Suprapubic skin (tissue), 4 donors: ENCODE results near the gene CBX4. TPM values are rescaled to one million over a fixed set of nuclear protein-coding genes. Genes with fewer than 3 reads are reported as not detected.

Source experiments
- DNase-seq, 2 donors: peaks; one replicate each; pipeline ENCODE4 v3.0.0-alpha.2; 2019; ENCODE audit warnings: low spot score in 2 of 2
- H3K27ac ChIP-seq: fragments of 200-600 bp; sonication (generic); one replicate; pipeline ENCODE4 v1.5.1; 2019
- H3K27me3 ChIP-seq: fragments of 200-600 bp; sonication (generic); one replicate; pipeline ENCODE4 v1.5.1; 2019
- H3K36me3 ChIP-seq: fragments of 200-600 bp; sonication (generic); one replicate; pipeline ENCODE4 v1.5.1; 2019
- H3K4me1 ChIP-seq: fragments of 200-600 bp; sonication (generic); one replicate; pipeline ENCODE4 v1.5.1; 2019
- H3K4me3 ChIP-seq: fragments of 200-600 bp; sonication (generic); one replicate; pipeline ENCODE4 v1.5.1; 2019; ENCODE audit warnings: mild to moderate bottlenecking
- H3K9me3 ChIP-seq: fragments of 200-600 bp; sonication (generic); one replicate; pipeline ENCODE4 v1.5.1; 2019
- EP300 ChIP-seq: sonication (generic); formaldehyde crosslinking; IDR thresholded peaks from one replicate; pipeline ENCODE4 v1.6.1; 2017; ENCODE audit warnings: antibody characterized with exemption
- POLR2A ChIP-seq, 2 donors: fragments of 450-650 bp; IDR thresholded peaks; one replicate each; pipeline ENCODE4 v1.6.1; 2017; ENCODE audit warnings: antibody characterized with exemption in 2 of 2, mild to moderate bottlenecking in 2 of 2, moderate library complexity in 2 of 2
- POLR2AphosphoS5 ChIP-seq, 3 donors: sonication (generic); formaldehyde crosslinking; IDR thresholded peaks; one replicate each; pipeline ENCODE4 v1.6.1; 2017; ENCODE audit warnings: antibody characterized with exemption in 3 of 3
- WGBS: methylation state at CpG from one replicate; pipeline ENCODE4 v1.1.5; 2018; 5-methylcytosine and 5-hydroxymethylcytosine counted together
- total RNA-seq, 4 donors: library from RNA; depleted of rRNA; stranded (reverse); fragments of >200 nt; gene quantifications; one replicate each; pipeline ENCODE4 v1.1.0, GENCODE V29; 2016
- TF ChIP-seq, protein P1 (sequence below), 2 donors: fragments of 200-600 bp in 1 of 2; fragments of 450-650 bp in 1 of 2; sonication (generic) in 1 of 2; IDR thresholded peaks; one replicate each; pipeline ENCODE4 v1.5.1; 2016 to 2019; ENCODE audit warnings: antibody characterized with exemption in 2 of 2, mild to moderate bottlenecking in 1 of 2, moderate library complexity in 1 of 2

Gene CBX4
- total RNA-seq, 4 donors from 2014 or later = 33.0 to 47.7 (median 38.0) TPM

DNA sequence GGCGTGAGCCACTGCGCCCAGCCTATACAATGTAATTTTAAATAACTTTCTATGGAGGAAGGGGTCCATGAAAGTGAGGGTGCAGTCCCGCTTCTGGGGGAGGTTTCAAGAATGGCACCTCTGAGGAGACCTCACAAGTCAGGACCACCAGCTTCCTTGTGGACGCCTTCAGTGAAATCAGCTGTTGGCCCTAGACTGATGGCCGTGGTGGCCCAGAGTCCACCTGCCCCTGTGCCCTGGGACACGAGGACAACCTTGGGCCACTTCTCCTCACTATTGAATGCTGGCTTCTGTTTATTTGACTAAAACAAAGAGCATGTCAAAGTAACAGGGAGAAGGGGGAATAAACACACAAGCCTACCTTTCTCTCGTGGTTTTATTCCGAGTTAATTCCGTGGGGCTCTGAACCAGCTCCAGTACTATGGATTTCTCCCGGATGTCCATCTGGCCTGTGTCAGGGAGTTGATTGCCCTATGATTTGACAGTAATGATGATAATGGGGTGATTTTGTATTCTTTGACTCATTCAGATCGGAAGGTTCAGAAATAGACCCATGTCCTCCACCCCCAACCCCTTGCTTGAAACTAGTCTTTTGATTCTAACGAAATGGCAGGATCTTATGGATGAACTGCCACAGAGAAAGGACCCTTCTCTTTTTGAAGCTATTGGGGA is 8.6 kb upstream of the CBX4 start:
- DNase-seq = no peak
- H3K9me3 ChIP-seq = no peaks in the 10 kb centered on the region
- 95% methylated on average over 10 of the region's 12 CpGs for WGBS

DNA sequence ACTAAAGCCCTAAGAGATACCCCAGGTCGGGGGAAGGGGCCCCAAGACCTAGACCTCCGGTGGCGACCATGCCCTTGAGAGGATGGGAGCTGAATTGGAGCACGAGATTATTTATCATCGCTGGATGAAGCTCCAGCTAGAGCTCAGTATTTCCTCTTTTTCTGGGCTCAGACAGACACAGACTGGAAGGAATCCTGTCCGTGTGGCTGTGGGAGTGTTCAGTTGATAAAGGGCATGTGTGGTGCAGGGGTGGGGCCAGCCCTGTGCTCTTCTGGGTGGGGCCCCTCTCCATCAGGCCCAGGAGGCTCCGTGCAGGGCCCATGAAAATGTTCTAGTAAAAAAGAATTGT is 6.3 kb upstream of the CBX4 start:
- WGBS = 16% methylated on average over 7 of the region's 7 CpGs
- Histone ChIP-seq H3K27me3 (peaks cover 29% of the 10 kb centered on the region), H3K27ac (peak overlapping the region; percentile 74), H3K4me1 (peaks cover 54% of the 10 kb centered on the region), H3K36me3 (no peaks in the 10 kb centered on the region), H3K4me3 (peak overlapping the region; percentile 61), H3K9me3 (no peaks in the 10 kb centered on the region)
- TF ChIP-seq, protein P1, sequence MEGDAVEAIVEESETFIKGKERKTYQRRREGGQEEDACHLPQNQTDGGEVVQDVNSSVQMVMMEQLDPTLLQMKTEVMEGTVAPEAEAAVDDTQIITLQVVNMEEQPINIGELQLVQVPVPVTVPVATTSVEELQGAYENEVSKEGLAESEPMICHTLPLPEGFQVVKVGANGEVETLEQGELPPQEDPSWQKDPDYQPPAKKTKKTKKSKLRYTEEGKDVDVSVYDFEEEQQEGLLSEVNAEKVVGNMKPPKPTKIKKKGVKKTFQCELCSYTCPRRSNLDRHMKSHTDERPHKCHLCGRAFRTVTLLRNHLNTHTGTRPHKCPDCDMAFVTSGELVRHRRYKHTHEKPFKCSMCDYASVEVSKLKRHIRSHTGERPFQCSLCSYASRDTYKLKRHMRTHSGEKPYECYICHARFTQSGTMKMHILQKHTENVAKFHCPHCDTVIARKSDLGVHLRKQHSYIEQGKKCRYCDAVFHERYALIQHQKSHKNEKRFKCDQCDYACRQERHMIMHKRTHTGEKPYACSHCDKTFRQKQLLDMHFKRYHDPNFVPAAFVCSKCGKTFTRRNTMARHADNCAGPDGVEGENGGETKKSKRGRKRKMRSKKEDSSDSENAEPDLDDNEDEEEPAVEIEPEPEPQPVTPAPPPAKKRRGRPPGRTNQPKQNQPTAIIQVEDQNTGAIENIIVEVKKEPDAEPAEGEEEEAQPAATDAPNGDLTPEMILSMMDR (IDR thresholded peaks at IDR 0.05) = no peak
- TF ChIP-seq POLR2AphosphoS5 (IDR thresholded peaks at IDR 0.05) = no peak
- TF ChIP-seq POLR2A (IDR thresholded peaks at IDR 0.05) = no peak
- no peak for TF ChIP-seq EP300
- DNase-seq = no peak

More for the DNA sequence above, 8.6 kb upstream of the CBX4 start:
- no peaks in the 10 kb centered on the region for H3K36me3 ChIP-seq
- H3K27ac ChIP-seq = no peak overlapping the region
- TF ChIP-seq, protein P1 (IDR thresholded peaks at IDR 0.05) = no peak
- no peak for TF ChIP-seq EP300
- no peak for TF ChIP-seq POLR2A (IDR thresholded peaks at IDR 0.05)
- TF ChIP-seq POLR2AphosphoS5 (IDR thresholded peaks at IDR 0.05) = no peak
- H3K4me3 ChIP-seq = no peak overlapping the region
- peaks cover 42% of the 10 kb centered on the region for H3K4me1 ChIP-seq
- H3K27me3 ChIP-seq = peaks cover 6% of the 10 kb centered on the region

DNA sequence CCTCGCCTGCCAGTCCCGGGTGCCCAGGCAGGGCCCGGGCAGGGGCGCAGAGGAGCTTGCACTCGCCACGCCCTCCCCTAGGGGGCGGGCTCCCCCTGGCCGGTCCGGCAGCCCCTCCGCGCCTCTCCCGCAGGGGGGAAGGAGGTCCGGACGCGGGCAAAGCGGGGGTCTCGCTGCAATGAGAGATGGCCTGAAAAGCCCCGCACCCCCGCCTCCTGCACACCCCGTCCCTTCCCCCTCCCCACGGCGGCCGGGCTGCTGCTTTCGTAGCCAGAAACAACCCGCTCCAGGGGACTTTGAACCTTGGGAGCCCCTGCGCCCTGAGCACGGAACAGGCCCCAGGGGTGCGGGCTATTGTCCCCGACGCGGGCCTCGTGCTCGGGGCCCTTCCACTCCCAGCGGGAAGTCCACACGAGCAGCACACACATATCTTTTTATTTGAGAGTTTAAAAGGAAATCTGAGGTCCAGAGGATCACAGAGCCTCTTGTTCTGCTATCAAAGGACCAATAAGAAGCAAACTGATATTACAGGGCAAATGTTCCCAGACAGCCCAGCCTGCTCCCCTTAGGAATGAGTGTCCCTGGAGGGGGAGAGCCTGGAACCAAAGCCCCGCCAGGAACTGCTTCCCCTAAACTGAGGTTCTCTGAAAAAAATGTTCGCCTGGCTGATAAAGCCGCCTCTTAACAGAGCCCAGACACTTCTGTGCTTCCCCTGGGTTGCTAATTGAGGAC is 5.8 kb upstream of the CBX4 start:
- H3K36me3 ChIP-seq = no peaks in the 10 kb centered on the region
- peak overlapping the region; percentile 74 for H3K27ac ChIP-seq
- no peaks in the 10 kb centered on the region for H3K9me3 ChIP-seq
- H3K27me3 ChIP-seq = peaks cover 34% of the 10 kb centered on the region
- TF ChIP-seq POLR2A (IDR thresholded peaks at IDR 0.05) (no peak), EP300 (no peak)
- TF ChIP-seq, protein P1 (IDR thresholded peaks at IDR 0.05) = peak; percentile 2 to 79
- no peak for DNase-seq
- H3K4me1 ChIP-seq = peaks cover 59% of the 10 kb centered on the region
- 13% methylated on average over 15 of the region's 38 CpGs for WGBS
- peak overlapping the region; percentile 61 for H3K4me3 ChIP-seq

DNA sequence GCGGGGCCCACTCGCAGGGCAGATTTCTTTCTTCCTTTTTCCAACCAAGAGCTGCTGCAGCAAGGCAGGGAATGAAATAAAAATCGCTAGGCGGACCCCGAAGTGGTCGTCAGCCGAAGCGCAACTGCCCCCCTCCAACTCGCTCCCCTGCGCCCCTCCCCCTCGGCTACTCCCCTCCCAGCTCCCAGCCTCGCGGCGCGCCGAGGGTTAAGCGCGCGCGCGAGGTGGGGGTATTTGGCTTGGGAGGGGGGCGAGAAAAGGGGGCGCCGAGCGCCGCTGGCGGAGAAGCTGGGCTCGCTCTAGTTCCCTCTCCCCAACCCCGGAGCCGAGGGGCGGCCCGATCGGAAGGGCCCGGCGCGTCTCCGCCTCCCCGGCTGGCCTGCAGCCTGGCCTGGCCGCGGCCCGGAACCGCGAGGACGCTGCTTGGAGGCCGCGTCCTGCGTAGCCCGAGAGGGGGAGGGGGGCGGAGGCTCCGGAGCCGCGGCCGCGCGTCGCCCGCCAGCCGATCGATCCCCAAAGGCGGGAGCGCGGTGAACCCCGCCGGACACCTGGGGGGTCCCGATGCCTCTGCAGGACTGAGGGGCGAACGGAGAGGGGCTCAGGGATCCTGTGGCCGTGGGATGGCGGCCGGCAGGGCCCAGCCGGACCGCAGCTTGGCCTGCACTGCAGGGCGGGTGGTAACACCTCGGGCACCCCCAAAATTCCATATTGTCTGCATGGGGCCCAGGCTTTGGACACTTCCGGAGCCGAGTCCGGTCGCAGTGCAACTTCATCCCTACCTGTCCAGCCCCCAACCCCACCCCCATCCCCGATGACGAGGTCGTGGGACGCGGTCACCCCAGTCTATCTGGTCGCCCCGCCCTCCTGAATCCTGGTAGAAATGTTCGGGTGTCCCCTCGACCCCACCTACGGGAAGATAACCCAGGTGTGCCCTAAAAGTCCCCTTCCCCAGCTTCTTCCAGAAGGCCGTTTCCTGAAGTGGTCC is 4.9 kb upstream of the CBX4 start:
- Histone ChIP-seq H3K36me3 (no peaks in the 10 kb centered on the region), H3K27ac (peak overlapping the region; percentile 74), H3K27me3 (peaks cover 34% of the 10 kb centered on the region), H3K9me3 (no peaks in the 10 kb centered on the region), H3K4me3 (peak overlapping the region; percentile 61), H3K4me1 (peaks cover 65% of the 10 kb centered on the region)
- 0% methylated on average over 4 of the region's 89 CpGs for WGBS
- TF ChIP-seq EP300 (no peak), POLR2A (IDR thresholded peaks at IDR 0.05) (peak in 1 of 2 donors; percentile 14)
- DNase-seq = peak in 1 of 2 donors; percentile 80

DNA sequence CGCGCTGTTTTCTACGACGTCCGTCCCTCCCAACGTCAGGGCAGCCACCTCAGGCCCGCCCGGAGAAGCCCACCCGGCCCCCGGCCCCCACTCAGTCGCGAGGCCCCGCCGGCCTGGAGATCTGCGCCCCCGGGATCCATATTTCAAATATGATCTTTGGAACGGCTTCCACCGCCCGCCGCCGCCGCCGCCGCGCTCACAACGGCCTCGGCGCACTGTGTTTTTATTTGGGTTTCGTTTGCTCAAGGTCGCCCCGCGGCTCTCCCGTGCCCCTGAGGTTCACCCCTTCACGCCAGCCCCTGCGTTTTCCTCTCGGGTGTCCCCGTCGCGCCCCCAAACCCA is 4.2 kb upstream of the CBX4 start:
- Histone ChIP-seq H3K27me3 (peaks cover 34% of the 10 kb centered on the region), H3K4me1 (peaks cover 65% of the 10 kb centered on the region), H3K36me3 (no peaks in the 10 kb centered on the region), H3K4me3 (peak overlapping the region; percentile 61), H3K9me3 (no peaks in the 10 kb centered on the region), H3K27ac (no peak overlapping the region)
- no peak for TF ChIP-seq EP300
- TF ChIP-seq, protein P1 (IDR thresholded peaks at IDR 0.05) = no peak
- no peak for TF ChIP-seq POLR2AphosphoS5 (IDR thresholded peaks at IDR 0.05)
- no peak for TF ChIP-seq POLR2A (IDR thresholded peaks at IDR 0.05)
- DNase-seq = no peak
- WGBS = 0% methylated on average over 15 of the region's 39 CpGs
